ENCODE data around the gene KIF5C. TPM values are rescaled to one million over a fixed set of nuclear protein-coding genes. Genes with fewer than 3 reads are reported as not detected.

KIF5C gene
- total RNA-seq, 1 donor = 0.36 TPM

DNA sequence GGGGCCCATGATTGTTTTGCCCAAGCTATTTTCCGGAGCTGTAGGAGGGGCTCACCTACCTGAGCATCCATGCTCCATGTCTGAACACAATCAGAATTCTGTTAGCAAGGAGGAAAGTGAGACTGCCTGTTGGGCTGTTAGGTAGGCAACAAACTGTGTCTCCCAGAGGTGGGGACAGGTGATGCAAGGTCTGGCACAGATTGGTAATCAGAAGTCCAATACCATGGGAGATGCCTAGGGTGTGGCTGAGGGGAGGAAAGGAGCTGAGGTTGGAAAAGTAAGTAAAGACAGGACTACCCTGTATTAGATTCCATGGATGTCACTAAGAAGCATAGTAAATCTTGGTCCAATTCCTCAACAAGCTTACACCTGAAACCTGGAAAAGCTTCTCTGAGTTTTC lies 166.5 kb downstream of the KIF5C start:
- Histone ChIP-seq H3K79me2 (ENCODE audit: insufficient read depth, low read length) (no peaks in the 10 kb centered on the region), H3K27ac (ENCODE audit: low read depth, low read length) (no peak overlapping the region), H3K4me2 (ENCODE audit: insufficient read depth, low read length) (no peak overlapping the region), H3K9me3 (ENCODE audit: low read depth, low read length) (no peaks in the 10 kb centered on the region), H2AFZ (ENCODE audit: low read length) (no peak overlapping the region), H3K36me3 (ENCODE audit: insufficient read depth, low read length) (no peaks in the 10 kb centered on the region), H3K4me1 (ENCODE audit: insufficient read depth, low read length) (no peaks in the 10 kb centered on the region), H3K27me3 (ENCODE audit: insufficient read depth, low read length) (peaks cover 14% of the 10 kb centered on the region), H4K20me1 (ENCODE audit: insufficient read depth, low read length) (no peaks in the 10 kb centered on the region), H3K4me3 (ENCODE audit: insufficient read depth, low read length) (no peak overlapping the region)
- no peak for DNase-seq (ENCODE audit: insufficient read length, low spot score, missing footprints)
- TF ChIP-seq CTCF (IDR thresholded peaks at IDR 0.05; ENCODE audit: extremely low read depth, low read depth, low read length) = no peak

GRCh38 chr2:149042881-149043280 lies 167.9 kb downstream of the KIF5C start:
- Histone ChIP-seq H3K4me1 (ENCODE audit: insufficient read depth, low read length) (no peaks in the 10 kb centered on the region), H3K27ac (ENCODE audit: low read depth, low read length) (no peak overlapping the region), H3K36me3 (ENCODE audit: insufficient read depth, low read length) (no peaks in the 10 kb centered on the region), H2AFZ (ENCODE audit: low read length) (no peak overlapping the region), H3K79me2 (ENCODE audit: insufficient read depth, low read length) (no peaks in the 10 kb centered on the region), H3K4me3 (ENCODE audit: insufficient read depth, low read length) (no peak overlapping the region), H4K20me1 (ENCODE audit: insufficient read depth, low read length) (no peaks in the 10 kb centered on the region), H3K27me3 (ENCODE audit: insufficient read depth, low read length) (peaks cover 9% of the 10 kb centered on the region), H3K9me3 (ENCODE audit: low read depth, low read length) (no peaks in the 10 kb centered on the region), H3K4me2 (ENCODE audit: insufficient read depth, low read length) (no peak overlapping the region)
- no peak for DNase-seq (ENCODE audit: insufficient read length, low spot score, missing footprints)
- no peak for TF ChIP-seq CTCF (IDR thresholded peaks at IDR 0.05; ENCODE audit: extremely low read depth, low read depth, low read length)

DNA sequence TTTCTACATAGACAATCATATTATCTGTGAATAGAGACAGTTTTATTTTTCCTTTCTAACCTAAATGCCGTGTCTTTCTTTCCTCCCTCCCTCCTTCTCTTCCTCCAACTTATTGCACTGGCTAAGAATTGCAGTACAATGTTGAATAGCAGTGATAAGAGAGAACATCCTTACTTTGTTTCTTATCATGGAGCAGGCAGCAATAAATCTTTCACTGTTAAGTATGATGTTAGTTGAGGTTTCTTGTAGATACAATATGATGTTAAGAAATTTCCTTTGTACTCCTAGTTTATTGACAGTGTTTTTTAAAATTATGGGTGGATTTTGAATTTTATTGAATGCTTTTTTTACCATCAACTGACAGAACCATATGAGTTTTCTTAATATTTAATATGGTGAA lies 169.5 kb downstream of the KIF5C start:
- H3K4me3 ChIP-seq (ENCODE audit: insufficient read depth, low read length) = no peak overlapping the region
- H3K36me3 ChIP-seq (ENCODE audit: insufficient read depth, low read length) = no peaks in the 10 kb centered on the region
- TF ChIP-seq CTCF (IDR thresholded peaks at IDR 0.05; ENCODE audit: extremely low read depth, low read depth, low read length) = no peak
- no peaks in the 10 kb centered on the region for H4K20me1 ChIP-seq (ENCODE audit: insufficient read depth, low read length)
- no peak overlapping the region for H3K27ac ChIP-seq (ENCODE audit: low read depth, low read length)
- no peak for DNase-seq (ENCODE audit: insufficient read length, low spot score, missing footprints)
- no peaks in the 10 kb centered on the region for H3K9me3 ChIP-seq (ENCODE audit: low read depth, low read length)
- H3K4me2 ChIP-seq (ENCODE audit: insufficient read depth, low read length) = no peak overlapping the region
- H3K27me3 ChIP-seq (ENCODE audit: insufficient read depth, low read length) = peaks cover 1% of the 10 kb centered on the region
- H3K4me1 ChIP-seq (ENCODE audit: insufficient read depth, low read length) = peaks cover 5% of the 10 kb centered on the region
- no peak overlapping the region for H2AFZ ChIP-seq (ENCODE audit: low read length)
- no peaks in the 10 kb centered on the region for H3K79me2 ChIP-seq (ENCODE audit: insufficient read depth, low read length)

DNA sequence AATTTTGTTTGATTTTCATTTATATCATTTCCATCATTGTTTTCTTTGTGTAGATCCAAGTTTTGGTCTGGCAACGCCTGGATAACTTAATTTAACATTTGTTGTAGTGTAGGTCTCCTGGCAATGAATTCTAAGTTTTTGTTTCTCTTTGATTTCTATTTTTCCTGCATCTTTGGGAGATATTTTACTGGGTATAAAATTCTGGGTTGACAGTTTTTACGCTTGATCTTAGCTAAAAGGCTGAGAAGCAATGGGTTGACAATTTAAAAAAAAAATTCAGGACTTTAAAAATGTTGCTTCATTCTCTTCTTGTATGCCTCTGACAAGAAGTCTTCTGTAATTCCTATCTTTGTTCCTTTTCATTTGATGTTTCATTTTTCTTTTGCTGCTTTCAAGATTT lies 172.1 kb downstream of the KIF5C start:
- H3K79me2 ChIP-seq (ENCODE audit: insufficient read depth, low read length) = no peaks in the 10 kb centered on the region

More for the DNA sequence above, 172.1 kb downstream of the KIF5C start:
- Histone ChIP-seq H3K4me3 (ENCODE audit: insufficient read depth, low read length) (no peak overlapping the region), H3K27ac (ENCODE audit: low read depth, low read length) (no peak overlapping the region), H3K4me1 (ENCODE audit: insufficient read depth, low read length) (peaks cover 15% of the 10 kb centered on the region), H3K27me3 (ENCODE audit: insufficient read depth, low read length) (no peaks in the 10 kb centered on the region), H2AFZ (ENCODE audit: low read length) (no peak overlapping the region), H3K36me3 (ENCODE audit: insufficient read depth, low read length) (no peaks in the 10 kb centered on the region), H3K9me3 (ENCODE audit: low read depth, low read length) (no peaks in the 10 kb centered on the region), H3K4me2 (ENCODE audit: insufficient read depth, low read length) (no peak overlapping the region), H4K20me1 (ENCODE audit: insufficient read depth, low read length) (no peaks in the 10 kb centered on the region)
- TF ChIP-seq CTCF (IDR thresholded peaks at IDR 0.05; ENCODE audit: extremely low read depth, low read depth, low read length) = no peak
- DNase-seq (ENCODE audit: insufficient read length, low spot score, missing footprints) = no peak
